ENCODE results near the gene NAAA.

NAAA gene

DNA sequence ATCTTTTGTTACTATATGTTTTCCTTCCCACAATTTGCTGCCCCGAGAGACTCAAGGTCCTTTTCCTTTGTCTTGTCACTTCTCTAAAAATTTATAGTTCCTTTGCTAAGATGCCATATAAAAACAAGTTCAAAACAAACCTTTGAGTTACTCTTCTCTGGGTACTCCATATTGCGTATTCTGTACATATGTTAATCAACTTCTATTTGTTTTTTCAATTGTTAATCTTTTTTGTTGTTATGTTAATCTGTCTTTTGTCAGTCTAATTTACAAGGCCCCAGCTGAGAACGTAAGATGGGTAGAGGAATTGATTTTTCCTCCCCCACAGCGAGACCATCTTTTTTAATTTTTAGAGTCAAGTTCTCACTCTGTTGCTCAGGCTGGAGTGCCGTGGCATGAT, 31.4 kb downstream of the NAAA start:
- Mint-ChIP-seq H3K27ac (no peak overlapping the region), H3K27me3 (ENCODE audit: low read depth, poor library complexity) (no peaks in the 10 kb centered on the region), H3K4me1 (peaks cover 6% of the 10 kb centered on the region), H3K4me3 (no peak overlapping the region), H3K9me3 (peaks cover 25% of the 10 kb centered on the region), H3K36me3 (ENCODE audit: low read depth) (peaks cover 11% of the 10 kb centered on the region)
- no peak for DNase-seq
- TF ChIP-seq, protein P1, sequence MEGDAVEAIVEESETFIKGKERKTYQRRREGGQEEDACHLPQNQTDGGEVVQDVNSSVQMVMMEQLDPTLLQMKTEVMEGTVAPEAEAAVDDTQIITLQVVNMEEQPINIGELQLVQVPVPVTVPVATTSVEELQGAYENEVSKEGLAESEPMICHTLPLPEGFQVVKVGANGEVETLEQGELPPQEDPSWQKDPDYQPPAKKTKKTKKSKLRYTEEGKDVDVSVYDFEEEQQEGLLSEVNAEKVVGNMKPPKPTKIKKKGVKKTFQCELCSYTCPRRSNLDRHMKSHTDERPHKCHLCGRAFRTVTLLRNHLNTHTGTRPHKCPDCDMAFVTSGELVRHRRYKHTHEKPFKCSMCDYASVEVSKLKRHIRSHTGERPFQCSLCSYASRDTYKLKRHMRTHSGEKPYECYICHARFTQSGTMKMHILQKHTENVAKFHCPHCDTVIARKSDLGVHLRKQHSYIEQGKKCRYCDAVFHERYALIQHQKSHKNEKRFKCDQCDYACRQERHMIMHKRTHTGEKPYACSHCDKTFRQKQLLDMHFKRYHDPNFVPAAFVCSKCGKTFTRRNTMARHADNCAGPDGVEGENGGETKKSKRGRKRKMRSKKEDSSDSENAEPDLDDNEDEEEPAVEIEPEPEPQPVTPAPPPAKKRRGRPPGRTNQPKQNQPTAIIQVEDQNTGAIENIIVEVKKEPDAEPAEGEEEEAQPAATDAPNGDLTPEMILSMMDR (IDR thresholded peaks at IDR 0.05): no peak

DNA sequence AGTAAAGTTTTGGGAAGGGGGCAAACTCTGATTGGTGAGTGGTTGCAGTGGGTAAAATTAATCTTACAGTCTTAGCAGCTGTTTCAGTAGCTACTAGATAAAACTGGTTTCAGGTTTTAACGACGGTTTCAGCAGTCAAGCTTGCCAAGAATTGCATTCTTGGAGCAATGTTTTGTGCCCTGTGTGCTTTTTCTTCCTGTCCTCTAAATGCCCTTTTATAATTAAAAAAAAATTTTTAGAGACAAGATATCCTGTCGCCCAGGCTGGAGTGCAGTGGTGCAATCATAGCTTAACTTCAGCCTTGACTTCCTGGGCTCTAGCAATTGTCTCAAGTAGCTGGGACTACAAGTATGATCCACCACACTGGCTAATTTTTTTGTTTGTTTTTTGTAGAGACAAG, 32.3 kb downstream of the NAAA start:
- H3K4me1 Mint-ChIP-seq: peaks cover 6% of the 10 kb centered on the region
- H3K9me3 Mint-ChIP-seq: peaks cover 25% of the 10 kb centered on the region
- H3K27ac Mint-ChIP-seq: no peak overlapping the region
- no peak overlapping the region for H3K4me3 Mint-ChIP-seq
- no peaks in the 10 kb centered on the region for H3K27me3 Mint-ChIP-seq (ENCODE audit: low read depth, poor library complexity)
- DNase-seq: no peak
- TF ChIP-seq, protein P1 (IDR thresholded peaks at IDR 0.05): no peak
- peaks cover 11% of the 10 kb centered on the region for H3K36me3 Mint-ChIP-seq (ENCODE audit: low read depth)

DNA sequence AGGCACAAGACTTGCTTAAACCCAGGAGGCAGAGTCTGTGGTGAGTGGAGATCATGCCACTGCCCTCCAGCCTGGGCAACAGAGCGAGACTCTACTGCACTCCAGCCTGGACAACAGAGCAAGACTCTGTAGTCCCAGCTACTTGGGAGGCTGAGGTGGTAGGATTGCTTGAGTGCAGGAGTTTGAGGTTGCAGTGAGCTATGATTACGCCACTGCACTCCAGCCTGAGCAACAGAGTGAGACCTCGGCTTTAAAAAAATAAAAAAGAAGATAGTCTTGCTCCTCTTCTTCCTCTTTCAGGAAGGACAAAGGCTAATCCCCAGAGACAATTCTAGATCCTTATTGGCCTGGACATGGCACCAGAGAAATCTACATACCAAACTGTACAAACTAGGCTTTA, 32.8 kb downstream of the NAAA start:
- Mint-ChIP-seq H3K27me3 (ENCODE audit: low read depth, poor library complexity) (no peaks in the 10 kb centered on the region), H3K4me1 (peaks cover 6% of the 10 kb centered on the region), H3K4me3 (no peak overlapping the region), H3K36me3 (ENCODE audit: low read depth) (peaks cover 11% of the 10 kb centered on the region), H3K27ac (no peak overlapping the region), H3K9me3 (peaks cover 25% of the 10 kb centered on the region)
- no peak for DNase-seq
- TF ChIP-seq, protein P1 (IDR thresholded peaks at IDR 0.05): no peak

DNA sequence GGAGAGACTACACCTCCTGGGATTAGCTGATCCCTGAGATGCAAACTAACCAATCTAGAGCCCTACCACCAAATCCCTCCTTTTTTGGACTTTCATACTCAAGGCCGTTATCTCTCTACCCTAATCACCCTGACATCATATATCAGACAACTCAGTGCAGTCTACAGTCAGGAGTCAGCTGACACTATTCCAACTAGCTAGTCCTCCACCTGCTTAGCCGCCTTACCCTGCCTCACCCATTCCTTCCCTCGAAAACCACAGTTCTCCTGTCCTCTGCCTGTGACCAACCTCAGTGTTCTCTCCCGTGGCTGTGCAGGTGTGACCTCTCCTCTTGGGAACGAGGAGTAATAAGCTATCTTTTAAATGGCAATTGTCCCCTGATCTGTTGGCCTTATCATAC, 36.7 kb downstream of the NAAA start:
- Mint-ChIP-seq H3K9me3 (peaks cover 6% of the 10 kb centered on the region), H3K27ac (no peak overlapping the region), H3K4me3 (no peak overlapping the region), H3K36me3 (ENCODE audit: low read depth) (no peaks in the 10 kb centered on the region), H3K4me1 (peaks cover 6% of the 10 kb centered on the region), H3K27me3 (ENCODE audit: low read depth, poor library complexity) (no peaks in the 10 kb centered on the region)
- TF ChIP-seq, protein P1 (IDR thresholded peaks at IDR 0.05): no peak
- DNase-seq: no peak

DNA sequence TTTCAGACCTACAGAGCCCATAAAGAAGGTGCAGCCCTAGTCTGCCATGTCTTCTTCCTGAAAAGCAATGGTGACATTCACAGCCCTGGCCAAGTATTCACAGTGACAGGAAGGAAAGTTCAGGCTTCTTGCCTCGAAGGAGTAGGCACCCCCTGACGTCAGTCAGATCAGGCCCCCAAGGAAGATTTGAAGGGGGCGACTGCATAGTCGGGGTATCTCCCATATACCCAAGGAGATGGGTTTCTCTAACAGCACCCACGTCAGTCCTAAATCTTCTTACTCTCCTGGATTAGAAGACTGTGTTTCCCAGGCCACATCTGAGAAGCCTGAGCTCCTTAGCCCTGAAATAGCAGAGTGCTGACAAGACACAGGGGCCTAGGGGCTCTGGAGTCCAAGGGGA, 38.5 kb downstream of the NAAA start, which contains the start of gene PPEF2:
TSS of gene PPEF2 (minus strand) at position 101 of the 400 bp plus-strand sequence. CDS start 6,127 bp downstream, outside the sequence.
- Mint-ChIP-seq H3K27me3 (ENCODE audit: low read depth, poor library complexity) (no peaks in the 10 kb centered on the region), H3K4me1 (peaks cover 6% of the 10 kb centered on the region), H3K9me3 (peaks cover 11% of the 10 kb centered on the region), H3K27ac (no peak within 1 kb of the TSS), H3K4me3 (no peak within 1 kb of the TSS), H3K36me3 (ENCODE audit: low read depth) (no peaks in the 10 kb centered on the region)
- DNase-seq: no peak
- TF ChIP-seq, protein P1 (IDR thresholded peaks at IDR 0.05): no peak

DNA sequence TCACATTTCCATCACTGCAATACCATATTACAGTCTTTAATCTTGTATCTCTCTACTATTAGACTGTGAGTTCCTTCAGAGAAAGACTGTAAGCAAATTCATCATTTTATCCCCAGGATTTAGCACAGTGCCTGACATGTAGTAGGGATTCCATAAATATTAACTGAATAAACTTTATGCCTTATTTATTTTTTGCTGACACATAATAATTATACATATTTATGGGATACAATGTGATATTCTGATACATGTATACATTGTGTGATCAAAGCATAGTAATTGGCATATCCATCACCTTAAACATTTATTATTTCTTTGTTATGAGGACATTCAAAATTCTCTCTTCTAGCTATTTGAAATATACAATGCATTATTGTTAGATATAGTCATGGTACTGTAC, 42.3 kb downstream of the NAAA start:
- Mint-ChIP-seq H3K4me1 (no peaks in the 10 kb centered on the region), H3K27ac (no peak overlapping the region)

More for the DNA sequence above, 42.3 kb downstream of the NAAA start:
- Mint-ChIP-seq H3K4me3 (no peak overlapping the region), H3K27me3 (ENCODE audit: low read depth, poor library complexity) (no peaks in the 10 kb centered on the region), H3K36me3 (ENCODE audit: low read depth) (no peaks in the 10 kb centered on the region), H3K9me3 (peaks cover 14% of the 10 kb centered on the region)
- TF ChIP-seq, protein P1 (IDR thresholded peaks at IDR 0.05): no peak
- no peak for DNase-seq
